CD1c-positive myeloid dendritic cell (primary cell): Measurements from ENCODE around the gene SYT1.

Source experiments
- DNase-seq: peaks from one replicate; pipeline ENCODE4 v3.0.0-alpha.2; 2016; ENCODE audit errors: extremely low spot score

SYT1 gene

DNA sequence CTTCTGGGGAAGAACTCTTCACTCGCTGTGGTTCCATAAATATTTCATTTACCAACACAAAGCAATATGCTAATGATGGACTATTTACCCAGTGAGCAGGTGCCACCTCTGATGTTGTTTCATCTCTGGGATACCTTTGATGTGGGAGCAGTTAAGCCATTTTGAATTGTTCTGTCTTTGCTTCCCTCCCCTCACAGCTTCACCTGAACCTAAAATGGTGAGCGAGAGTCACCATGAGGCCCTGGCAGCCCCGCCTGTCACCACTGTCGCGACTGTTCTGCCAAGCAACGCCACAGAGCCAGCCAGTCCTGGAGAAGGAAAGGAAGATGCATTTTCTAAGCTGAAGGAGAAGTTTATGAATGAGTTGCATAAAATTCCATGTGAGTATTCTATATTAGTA is 352.7 kb downstream of the SYT1 start:
- no peak for DNase-seq

- no peak for DNase-seq
Measured at GRCh38 chr12:79223210-79223609, 358.6 kb downstream of the SYT1 start.

DNA sequence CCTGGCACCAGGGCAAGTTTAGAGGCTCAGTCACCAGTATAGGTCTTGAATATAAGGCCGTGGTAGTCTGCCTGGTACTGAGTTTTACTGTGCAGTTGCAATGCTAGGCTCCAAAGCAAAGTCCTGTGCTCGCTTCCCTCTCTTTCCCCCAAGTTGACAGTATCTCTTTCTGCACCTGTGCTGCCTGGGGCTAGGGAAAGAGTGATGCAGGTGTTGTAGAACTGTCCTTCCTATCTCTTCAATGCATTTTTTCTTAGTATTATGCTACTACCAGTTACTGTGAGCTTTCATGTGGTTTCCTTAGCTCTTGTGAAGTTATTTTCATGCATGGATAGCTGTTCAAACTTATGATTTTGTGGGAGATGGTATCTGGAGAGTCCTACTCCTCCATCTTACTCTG is 359.2 kb downstream of the SYT1 start:
- no peak for DNase-seq

DNA sequence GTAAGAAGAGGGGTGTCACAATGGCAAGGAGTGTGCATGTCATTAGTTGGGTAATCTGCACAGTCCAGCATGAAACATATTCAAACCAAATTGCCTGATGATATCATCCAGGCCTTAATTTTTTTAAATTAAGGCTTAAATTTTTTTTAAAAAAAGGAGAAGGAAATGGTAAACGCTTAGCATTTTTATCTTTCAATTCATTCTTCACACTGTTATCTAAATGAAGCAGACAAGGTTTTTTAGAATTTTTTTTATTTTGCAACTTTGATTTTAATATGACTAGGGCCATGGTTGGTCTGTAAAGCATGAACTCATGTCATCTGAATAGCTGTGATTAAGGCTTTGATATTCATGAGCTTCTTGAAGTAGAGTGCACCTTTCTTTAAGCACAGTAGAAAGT is 362.5 kb downstream of the SYT1 start:
- DNase-seq, result no peak

GRCh38 chr12:79227646-79228045 is 363.1 kb downstream of the SYT1 start:
- DNase-seq, result no peak

DNA sequence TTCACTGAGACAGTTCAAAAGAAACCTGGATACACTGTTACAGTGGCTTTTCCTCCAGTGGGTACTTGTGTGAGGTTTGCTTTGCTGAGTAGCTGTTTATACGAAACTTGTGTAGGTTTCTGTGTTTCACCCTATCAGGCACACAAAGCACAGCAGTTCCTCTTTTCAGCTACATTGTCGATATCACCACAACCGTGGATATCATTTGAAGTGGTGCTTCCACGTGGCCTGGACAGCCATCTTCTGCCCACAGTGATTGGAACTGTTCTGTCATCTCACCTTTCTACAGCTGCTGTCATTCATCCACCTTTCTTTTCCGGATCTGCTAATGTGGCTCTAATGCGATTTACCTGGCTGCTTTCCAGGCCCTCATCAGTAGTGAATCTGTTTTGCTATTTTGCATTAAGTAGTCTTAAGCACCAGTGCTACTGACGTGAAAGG is 368.8 kb downstream of the SYT1 start:
- DNase-seq, result no peak

DNA sequence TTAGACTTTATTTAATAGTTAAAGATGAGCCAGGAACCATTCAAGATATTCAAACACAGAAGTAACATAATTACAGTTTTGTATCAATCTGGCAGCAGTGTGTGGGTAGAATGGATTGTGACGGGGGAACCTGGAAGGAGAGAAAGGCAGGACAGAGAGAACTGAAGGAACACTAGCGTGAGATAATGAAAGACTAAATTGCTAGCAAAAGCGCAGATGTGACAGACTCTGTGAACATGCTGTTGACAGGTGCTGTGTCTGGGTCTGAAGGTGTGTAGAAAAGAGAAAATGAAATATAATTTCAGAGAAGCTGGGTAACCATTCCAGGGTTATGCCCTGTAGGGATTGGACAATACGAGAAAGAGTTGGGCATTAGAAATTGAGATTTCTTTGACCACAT is 372.3 kb downstream of the SYT1 start:
- DNase-seq, result no peak

DNA sequence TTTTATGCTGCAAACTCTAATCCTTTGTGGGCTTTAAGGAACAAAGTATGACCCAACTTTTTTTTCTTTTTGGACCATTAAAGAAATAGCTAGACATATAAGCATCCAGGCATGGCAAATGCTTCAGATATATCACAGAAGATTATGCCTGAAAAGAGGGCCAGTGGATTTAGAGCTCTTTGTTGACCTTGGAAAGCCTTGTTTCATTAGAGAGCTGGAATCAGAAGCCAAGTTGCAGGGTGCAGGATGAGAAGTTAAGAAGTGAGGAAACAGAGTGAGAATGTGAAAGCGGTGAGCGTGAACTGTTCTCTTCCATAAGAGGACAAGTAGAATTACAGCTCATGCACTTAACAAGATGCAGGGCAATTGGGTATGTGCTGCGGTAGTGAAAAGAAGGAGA is 373.7 kb downstream of the SYT1 start:
- DNase-seq, result no peak

DNA sequence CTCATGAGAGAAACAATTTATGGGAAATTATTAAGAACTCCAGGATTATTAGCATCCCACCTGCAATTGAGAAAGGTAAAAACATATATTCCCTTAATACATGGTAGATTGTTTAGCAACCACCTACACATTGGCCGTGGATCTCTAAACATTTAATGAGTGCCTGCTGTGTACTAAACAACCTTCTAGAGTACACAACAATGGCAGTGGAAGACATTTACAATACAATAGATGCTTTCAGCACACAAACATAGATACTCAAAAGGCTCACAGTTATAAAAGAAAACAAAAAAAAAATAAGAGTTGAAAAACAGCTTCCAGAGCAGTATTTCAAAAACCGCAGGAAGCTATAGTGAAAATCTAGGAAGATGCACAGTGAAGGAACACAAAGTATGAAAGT is 382.9 kb downstream of the SYT1 start:
- no peak for DNase-seq

DNA sequence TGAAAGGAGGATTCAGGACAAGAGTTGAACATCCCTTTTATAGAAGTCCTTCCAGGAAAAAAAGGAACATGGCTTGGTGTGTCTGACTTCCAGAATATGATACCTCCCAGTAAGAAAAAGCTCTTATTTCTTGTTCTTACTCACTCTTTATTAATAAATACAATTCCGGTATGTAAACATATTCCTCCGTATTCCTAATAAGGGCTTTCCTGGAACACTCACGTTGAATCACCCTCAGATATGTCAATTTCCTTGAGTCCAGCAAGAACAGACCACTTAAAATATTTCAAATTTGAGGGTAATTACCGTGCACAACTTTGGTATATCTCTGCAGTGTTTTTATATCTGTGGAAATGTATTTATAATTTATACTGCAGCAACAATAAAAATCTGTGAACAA is 385.6 kb downstream of the SYT1 start:
- no peak for DNase-seq

GRCh38 chr12:79250960-79251755 is 386.6 kb downstream of the SYT1 start:
- DNase-seq, result no peak

- DNase-seq, result no peak
Measured at GRCh38 chr12:79252358-79253075, 387.9 kb downstream of the SYT1 start.

DNA sequence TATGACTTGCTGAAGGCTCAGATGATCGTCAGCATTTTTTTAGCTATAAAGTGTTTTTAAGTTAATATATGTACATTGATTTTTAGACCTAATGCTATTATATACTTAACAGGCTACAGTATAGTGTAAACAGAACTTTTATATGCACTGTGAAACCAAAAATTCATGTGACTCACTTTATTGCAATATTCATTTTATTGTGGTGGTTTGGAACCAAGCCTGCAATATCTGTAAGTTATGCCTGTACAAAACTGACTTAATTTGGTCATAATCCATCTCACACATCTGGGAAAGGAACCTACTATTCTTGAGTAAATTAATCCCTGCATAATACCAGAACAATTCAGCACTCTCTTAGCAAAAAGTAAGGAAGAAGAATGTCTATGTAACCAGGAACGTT is 390.7 kb downstream of the SYT1 start:
- no peak for DNase-seq

DNA sequence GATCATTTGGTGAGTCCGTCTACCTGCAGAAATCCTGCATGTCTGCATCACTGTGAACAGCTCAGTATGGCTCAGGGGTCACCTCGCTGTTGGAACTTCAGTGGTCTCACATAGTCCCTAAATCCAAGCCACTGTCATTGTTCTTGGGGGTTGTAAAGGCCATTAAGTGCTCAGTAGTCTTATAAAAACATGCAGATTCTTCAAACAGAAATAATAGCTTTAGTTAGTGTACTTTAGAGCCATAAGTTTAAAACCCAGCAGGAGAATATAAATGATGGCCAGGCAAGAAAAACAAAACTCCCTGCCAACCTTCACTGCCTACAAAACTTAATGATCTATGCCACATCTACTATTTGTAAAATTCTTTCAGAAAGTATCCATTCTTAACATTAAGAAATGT is 396.3 kb downstream of the SYT1 start:
- no peak for DNase-seq

DNA sequence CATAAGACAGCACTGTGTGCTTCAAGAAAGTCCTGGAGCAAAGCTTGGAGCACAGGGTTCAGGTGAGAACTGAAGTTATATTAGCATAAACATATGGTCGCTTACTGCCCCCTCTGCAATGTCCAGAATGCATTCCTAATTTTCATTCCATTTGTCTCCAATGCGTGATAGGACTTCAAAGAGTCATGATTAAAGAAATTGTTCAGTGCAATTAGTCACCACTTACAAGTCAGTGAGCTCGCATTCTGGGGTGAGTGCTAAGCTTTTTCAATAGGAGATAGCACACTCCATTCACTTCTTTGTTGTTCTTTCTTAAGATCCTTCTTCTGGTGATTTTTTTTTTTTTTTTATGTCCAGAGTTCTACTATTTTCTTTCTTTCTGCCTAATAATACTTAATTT is 398.4 kb downstream of the SYT1 start:
- no peak for DNase-seq

GRCh38 chr12:79266343-79267144 is 402.0 kb downstream of the SYT1 start:
- no peak for DNase-seq

DNA sequence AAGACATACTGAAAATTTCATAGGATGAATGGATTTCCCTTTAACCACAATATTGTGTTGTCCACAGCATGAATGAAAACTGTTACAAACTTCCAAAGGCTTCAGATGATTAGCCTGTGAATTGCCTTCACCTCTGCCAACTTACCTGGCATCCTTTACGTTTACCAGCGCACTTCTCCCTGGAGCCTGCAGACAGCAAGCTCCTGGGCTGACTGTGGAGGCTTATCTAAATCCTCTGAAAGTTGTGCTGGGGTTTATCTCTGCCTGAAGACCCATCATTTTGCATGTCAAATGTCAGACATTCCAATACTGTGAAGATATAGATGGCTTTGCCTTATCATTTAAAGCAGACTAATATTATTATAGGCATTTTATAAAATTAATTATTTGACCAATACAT is 403.0 kb downstream of the SYT1 start:
- DNase-seq, result no peak

- no peak for DNase-seq
Measured at GRCh38 chr12:79274501-79275064, 410.0 kb downstream of the SYT1 start.

GRCh38 chr12:79275631-79276030 is 411.1 kb downstream of the SYT1 start:
- DNase-seq, result no peak

DNA sequence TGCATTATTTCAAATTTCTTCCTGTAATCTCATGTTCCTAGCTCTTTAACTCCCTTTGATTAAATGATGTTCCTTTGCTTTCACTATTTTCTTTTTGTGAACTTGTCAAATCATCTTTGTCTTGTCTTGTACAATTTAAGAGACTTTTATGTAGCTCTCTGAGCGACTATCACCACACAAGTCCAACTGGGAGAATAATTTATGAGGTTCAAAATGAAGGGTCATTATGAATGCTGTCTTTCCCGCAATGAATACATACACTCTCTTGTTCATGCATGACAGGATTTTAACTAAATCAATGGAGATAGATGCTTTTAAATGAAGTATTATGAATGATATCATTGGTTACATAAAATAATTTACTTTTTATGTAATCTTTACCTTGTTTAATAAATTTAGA is 418.8 kb downstream of the SYT1 start:
- DNase-seq, result no peak

GRCh38 chr12:79288911-79289310 is 424.3 kb downstream of the SYT1 start:
- DNase-seq, result no peak

- DNase-seq, result no peak
Measured at GRCh38 chr12:79291711-79292110, 427.1 kb downstream of the SYT1 start.
